IMR-90 (cell line): ENCODE results near the gene CLDN15. TPM values are rescaled to one million over a fixed set of nuclear protein-coding genes. Genes with fewer than 3 reads are reported as not detected.

Source experiments
- ATAC-seq: fragments of 200-7000 bp; cut with Tn5 transposase; 2 replicates; pipeline ENCODE4 v1.9.1; 2020; ENCODE audit warnings: low read depth, mild to moderate bottlenecking, moderate library complexity
- BruUV-seq: library from RNA; stranded (reverse); fragments of 400-500 nt; replicated peaks from 2 replicates; lab custom pipeline; 2021; lab: Mats Ljungman, UMichigan
- CTCF ChIA-PET: fragments of 300-600 bp; formaldehyde crosslinking; extraction: SDS; loops from one replicate; lab custom pipeline; 2021; ENCODE audit warnings: antibody characterized with exemption; lab: Yijun Ruan, JAX
- POLR2A ChIA-PET: fragments of 300-600 bp; sonication (Branson Sonifier 250); formaldehyde crosslinking; loops from one replicate; lab custom pipeline; 2022; ENCODE audit warnings: antibody characterized with exemption; ENCODE audit not compliant: unreplicated experiment; lab: Charles Lee
- DNase-seq: peaks from one replicate; pipeline ENCODE4 v3.0.0; 2013
- H2AFZ ChIP-seq: replicated peaks from 2 replicates; pipeline ENCODE3; 2013; ENCODE audit warnings: low read length, mild to moderate bottlenecking; ENCODE audit not compliant: poor library complexity
- H2AK5ac ChIP-seq: 2 replicates; pipeline ENCODE4 v1.6.1; 2013; ENCODE audit warnings: low read depth, low read length, inconsistent platforms
- H2AK9ac ChIP-seq: replicated peaks from 2 replicates; pipeline ENCODE3; 2013; ENCODE audit warnings: mild to moderate bottlenecking, low read depth, low read length, moderate library complexity; ENCODE audit not compliant: poor library complexity
- H2BK120ac ChIP-seq: 2 replicates; pipeline ENCODE4 v1.6.1; 2013; ENCODE audit warnings: low read depth, low read length, inconsistent platforms
- H2BK15ac ChIP-seq: 3 replicates; pipeline ENCODE4 v1.6.1; 2013; ENCODE audit warnings: low read depth, low read length, inconsistent platforms
- H2BK20ac ChIP-seq: 2 replicates; pipeline ENCODE4 v1.6.1; 2013; ENCODE audit warnings: low read depth, mild to moderate bottlenecking, inconsistent platforms, low read length, moderate library complexity
- H2BK5ac ChIP-seq: 2 replicates; pipeline ENCODE4 v1.6.1; 2013; ENCODE audit warnings: mild to moderate bottlenecking, low read depth, low read length, inconsistent platforms; ENCODE audit not compliant: poor library complexity, severe bottlenecking
- H3K14ac ChIP-seq: replicated peaks from 2 replicates; pipeline ENCODE4 v1.6.1; 2013; ENCODE audit warnings: low read depth, low read length, inconsistent platforms
- H3K18ac ChIP-seq: 2 replicates; pipeline ENCODE4 v1.6.1; 2013; ENCODE audit warnings: low read depth, low read length, control low read depth
- H3K23ac ChIP-seq: 2 replicates; pipeline ENCODE4 v1.6.1; 2013; ENCODE audit warnings: low read depth, low read length, inconsistent platforms
- H3K27ac ChIP-seq: 2 replicates; pipeline ENCODE4 v1.5.1; 2013; ENCODE audit warnings: mild to moderate bottlenecking, control low read depth, low read length; ENCODE audit not compliant: insufficient read depth
- H3K27me3 ChIP-seq: 2 replicates; pipeline ENCODE4 v1.6.1; 2013; ENCODE audit warnings: low read length; ENCODE audit not compliant: control insufficient read depth, insufficient read depth
- H3K36me3 ChIP-seq: 2 replicates; pipeline ENCODE4 v1.6.1; 2013; ENCODE audit warnings: low read length, mixed read lengths; ENCODE audit not compliant: control insufficient read depth, insufficient read depth
- H3K4ac ChIP-seq: 2 replicates; pipeline ENCODE4 v1.6.1; 2013; ENCODE audit warnings: low read depth, low read length, inconsistent platforms
- H3K4me1 ChIP-seq: 2 replicates; pipeline ENCODE4 v1.6.1; 2013; ENCODE audit warnings: low read length, mixed read lengths; ENCODE audit not compliant: control insufficient read depth, insufficient read depth
- H3K4me2 ChIP-seq: 2 replicates; pipeline ENCODE4 v1.6.1; 2013; ENCODE audit warnings: low read depth, mild to moderate bottlenecking, control low read depth, low read length, moderate library complexity
- H3K4me3 ChIP-seq: 2 replicates; pipeline ENCODE4 v1.5.1; 2013; ENCODE audit warnings: low read depth, mild to moderate bottlenecking, control low read depth, low read length, moderate library complexity; ENCODE audit not compliant: insufficient read depth
- H3K56ac ChIP-seq: 2 replicates; pipeline ENCODE4 v1.6.1; 2013; ENCODE audit warnings: low read length, inconsistent platforms; ENCODE audit not compliant: insufficient read depth; ENCODE audit errors: extremely low read depth
- H3K79me1 ChIP-seq, 2 experiments: 2 replicates each; pipeline ENCODE4 v1.6.1; 2013; ENCODE audit warnings: low read length in 2 of 2, inconsistent platforms in 1 of 2, low read depth in 1 of 2
- H3K9ac ChIP-seq: 2 replicates; pipeline ENCODE4 v1.6.1; 2013; ENCODE audit warnings: low read depth, low read length, control low read depth
- H3K9me1 ChIP-seq: 2 replicates; pipeline ENCODE4 v1.6.1; 2013; ENCODE audit warnings: low read length, inconsistent platforms; ENCODE audit not compliant: insufficient read depth
- H3K9me3 ChIP-seq: 2 replicates; pipeline ENCODE4 v1.6.1; 2013; ENCODE audit warnings: low read length; ENCODE audit not compliant: control insufficient read depth, insufficient read depth
- H4K20me1 ChIP-seq: 2 replicates; pipeline ENCODE4 v1.6.1; 2013; ENCODE audit warnings: low read length, inconsistent platforms; ENCODE audit not compliant: insufficient read depth
- H4K5ac ChIP-seq: 2 replicates; pipeline ENCODE4 v1.6.1; 2013; ENCODE audit warnings: mild to moderate bottlenecking, low read depth, low read length, control low read depth
- H4K8ac ChIP-seq, 2 experiments: 2 replicates each; pipeline ENCODE4 v1.6.1; 2013; ENCODE audit warnings: low read depth in 2 of 2, low read length in 2 of 2, control low read depth in 1 of 2, inconsistent platforms in 1 of 2
- H4K91ac ChIP-seq: 2 replicates; pipeline ENCODE4 v1.6.1; 2013; ENCODE audit warnings: low read depth, low read length, inconsistent platforms; ENCODE audit not compliant: insufficient read depth
- BHLHE40 ChIP-seq: fragments of 150-350 bp; IDR thresholded peaks from 2 replicates; pipeline ENCODE4 v1.6.1; 2016; ENCODE audit warnings: mild to moderate bottlenecking, low read depth, low read length
- CEBPB ChIP-seq: IDR thresholded peaks from 2 replicates; pipeline ENCODE4 v1.6.1; 2012; ENCODE audit warnings: low read depth, low read length, improper control_type of control experiment
- CHD1 ChIP-seq: IDR thresholded peaks from 2 replicates; pipeline ENCODE4 v1.6.1; 2012; ENCODE audit warnings: low read depth, low read length, improper control_type of control experiment
- FOS ChIP-seq: fragments of 150-350 bp; IDR thresholded peaks from 2 replicates; pipeline ENCODE4 v1.6.1; 2016; ENCODE audit warnings: low read depth, low read length
- MAFK ChIP-seq: IDR thresholded peaks from 2 replicates; pipeline ENCODE4 v1.6.1; 2012; ENCODE audit warnings: low read depth, low read length, improper control_type of control experiment
- MAZ ChIP-seq: IDR thresholded peaks from 2 replicates; pipeline ENCODE4 v1.6.1; 2012; ENCODE audit warnings: low read depth, mild to moderate bottlenecking, low read length, improper control_type of control experiment, moderate library complexity, borderline replicate concordance
- MXI1 ChIP-seq: IDR thresholded peaks from 2 replicates; pipeline ENCODE4 v1.6.1; 2012; ENCODE audit warnings: low read depth, mild to moderate bottlenecking, low read length, moderate library complexity, borderline replicate concordance
- POLR2A ChIP-seq: IDR thresholded peaks from 2 replicates; pipeline ENCODE4 v1.6.1; 2012; ENCODE audit warnings: mild to moderate bottlenecking, low read depth, low read length
- RAD21 ChIP-seq: IDR thresholded peaks from 2 replicates; pipeline ENCODE4 v1.6.1; 2012; ENCODE audit warnings: low read length, improper control_type of control experiment
- RCOR1 ChIP-seq: IDR thresholded peaks from 2 replicates; pipeline ENCODE4 v1.6.1; 2012; ENCODE audit warnings: mild to moderate bottlenecking, low read length, improper control_type of control experiment; ENCODE audit not compliant: insufficient replicate concordance
- RFX5 ChIP-seq: IDR thresholded peaks from 2 replicates; pipeline ENCODE4 v1.8.0; 2012; ENCODE audit warnings: low read depth, mild to moderate bottlenecking, low read length, moderate library complexity
- WGBS, 2 experiments: methylation state at CpG; one replicate each; pipeline versions ENCODE4 v1.1.5 to v1.1.7; 2013; ENCODE audit warnings: missing lambda C conversion rate in 2 of 2; ENCODE audit not compliant: insufficient read length in 1 of 2; ENCODE audit errors: extremely low coverage in 2 of 2; 5-methylcytosine and 5-hydroxymethylcytosine counted together
- dilution Hi-C: fragments of 300-500 bp; cut with HindIII; formaldehyde crosslinking; loops from one replicate; pipeline ENCODE4 v1.14.3; 2018; ENCODE audit warnings: low sequenced_read_pairs; ENCODE audit not compliant: unreplicated experiment
- in situ Hi-C: fragments of 300-500 bp; cut with MboI; formaldehyde crosslinking; loops from 3 replicates; pipeline ENCODE4 v1.14.3; 2019; ENCODE audit warnings: low sequenced_read_pairs, inconsistent platforms, mixed read lengths
- intact Hi-C: fragments of 100-400 bp; cut with micrococcal nuclease; formaldehyde crosslinking; loops from 2 replicates; pipeline ENCODE4 v1.10.0; 2022
- polyA plus RNA-seq, 3 experiments: library from polyadenylated mRNA; depleted of rRNA; stranded (reverse); fragments of >200 nt; gene quantifications; 2 replicates each; pipeline ENCODE4 v1.2.3, GENCODE V29; 2012; ENCODE audit warnings: low replicate concordance in 1 of 3
- total RNA-seq: library from RNA; depleted of rRNA; stranded (reverse); fragments of >200 nt; gene quantifications from 2 replicates; pipeline ENCODE4 v1.2.3, GENCODE V29; 2012
- TF ChIP-seq, protein P1 (sequence below): fragments of 150-350 bp; IDR thresholded peaks from 2 replicates; pipeline ENCODE4 v1.6.1; 2017; ENCODE audit warnings: mild to moderate bottlenecking, antibody characterized with exemption, low read length, low read depth
- TF ChIP-seq, protein P2 (sequence below): fragments of 150-350 bp; IDR thresholded peaks from 2 replicates; pipeline ENCODE4 v1.6.1; 2016; ENCODE audit warnings: low read depth, mild to moderate bottlenecking, low read length, moderate library complexity, borderline replicate concordance

The CLDN15 gene
- total and polyA plus RNA-seq, 2 of the 4 experiments (the other 2 are of a cell fraction), result 0.72 to 5.4 TPM

DNA sequence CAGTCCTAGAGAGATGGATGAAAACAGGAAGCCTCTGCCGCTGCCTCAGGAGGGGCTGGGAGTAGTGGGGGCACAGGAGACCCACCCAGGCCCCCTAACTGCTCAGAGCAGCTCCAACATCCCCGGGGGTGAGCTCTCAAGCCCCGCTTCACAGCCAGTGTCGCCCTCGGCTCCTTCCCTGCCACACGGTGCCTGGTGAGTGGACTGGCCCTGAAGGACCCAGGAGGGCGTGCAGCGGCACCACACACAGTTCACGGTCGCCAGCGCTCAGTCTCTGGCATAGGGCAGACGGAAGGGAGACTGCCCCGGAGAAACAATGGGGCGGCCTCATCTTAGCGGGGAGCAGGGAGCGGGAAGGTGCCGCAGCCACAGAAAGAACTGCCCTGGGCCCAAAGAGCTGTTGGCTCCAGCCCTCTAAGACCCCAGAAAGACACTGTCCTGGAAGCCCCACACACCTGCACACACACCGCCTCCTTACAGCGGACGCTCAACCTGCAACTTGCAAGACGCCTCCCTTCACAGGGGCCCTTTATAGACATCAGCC, 1.2 kb downstream of the CLDN15 start (continued):
- TF ChIP-seq RFX5 (no peak), CHD1 (no peak), BHLHE40 (no peak), CEBPB (no peak)
- TF ChIP-seq, protein P1, sequence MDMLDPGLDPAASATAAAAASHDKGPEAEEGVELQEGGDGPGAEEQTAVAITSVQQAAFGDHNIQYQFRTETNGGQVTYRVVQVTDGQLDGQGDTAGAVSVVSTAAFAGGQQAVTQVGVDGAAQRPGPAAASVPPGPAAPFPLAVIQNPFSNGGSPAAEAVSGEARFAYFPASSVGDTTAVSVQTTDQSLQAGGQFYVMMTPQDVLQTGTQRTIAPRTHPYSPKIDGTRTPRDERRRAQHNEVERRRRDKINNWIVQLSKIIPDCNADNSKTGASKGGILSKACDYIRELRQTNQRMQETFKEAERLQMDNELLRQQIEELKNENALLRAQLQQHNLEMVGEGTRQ, result no peak

DNA sequence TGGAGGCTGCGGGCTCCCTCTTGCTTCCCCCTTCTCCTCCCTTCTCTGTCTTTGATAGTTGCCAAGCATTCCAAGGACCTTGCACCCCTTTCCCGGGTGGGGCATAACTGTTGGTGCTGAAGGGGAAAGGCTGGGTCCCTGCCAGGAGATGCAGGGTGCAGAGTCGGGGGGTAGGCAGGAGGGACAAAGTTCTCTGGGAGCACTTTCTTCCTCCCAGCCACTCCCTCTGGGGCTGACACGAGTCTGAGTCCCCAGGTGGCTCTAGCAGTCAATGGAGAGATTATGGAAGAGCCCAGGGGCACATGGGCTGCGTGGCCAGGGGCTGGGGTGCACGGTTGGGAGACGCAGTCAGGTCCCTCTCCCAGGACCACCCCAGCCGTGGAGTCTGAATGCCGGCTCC, 2.1 kb downstream of the CLDN15 start:
- peaks cover 8% of the 10 kb centered on the region for H3K4me1 ChIP-seq
- no peak for TF ChIP-seq MAFK
- TF ChIP-seq FOS, result no peak
- no peak for TF ChIP-seq MAZ
- TF ChIP-seq, protein P2, sequence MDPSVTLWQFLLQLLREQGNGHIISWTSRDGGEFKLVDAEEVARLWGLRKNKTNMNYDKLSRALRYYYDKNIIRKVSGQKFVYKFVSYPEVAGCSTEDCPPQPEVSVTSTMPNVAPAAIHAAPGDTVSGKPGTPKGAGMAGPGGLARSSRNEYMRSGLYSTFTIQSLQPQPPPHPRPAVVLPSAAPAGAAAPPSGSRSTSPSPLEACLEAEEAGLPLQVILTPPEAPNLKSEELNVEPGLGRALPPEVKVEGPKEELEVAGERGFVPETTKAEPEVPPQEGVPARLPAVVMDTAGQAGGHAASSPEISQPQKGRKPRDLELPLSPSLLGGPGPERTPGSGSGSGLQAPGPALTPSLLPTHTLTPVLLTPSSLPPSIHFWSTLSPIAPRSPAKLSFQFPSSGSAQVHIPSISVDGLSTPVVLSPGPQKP, result no peak
- no peak for TF ChIP-seq POLR2A
- TF ChIP-seq RCOR1, result no peak
- TF ChIP-seq, protein P1, result no peak
- no peak for TF ChIP-seq MXI1
- no peak for TF ChIP-seq RAD21
- no peak for TF ChIP-seq CHD1
- no peak for TF ChIP-seq CEBPB

More for the DNA sequence above, 2.1 kb downstream of the CLDN15 start:
- dilution Hi-C loops, result no loop called here
- Histone ChIP-seq H3K18ac (no peak overlapping the region), H4K5ac (no peak overlapping the region), H2BK15ac (no peak overlapping the region), H3K56ac (no peak overlapping the region), H3K36me3 (peaks cover 33% of the 10 kb centered on the region), H3K4me3 (no peak overlapping the region), H3K27me3 (no peaks in the 10 kb centered on the region), H3K9me3 (no peaks in the 10 kb centered on the region), H2AFZ (no peak overlapping the region), H2BK20ac (no peak overlapping the region), H3K4ac (no peak overlapping the region), H2AK9ac (peak overlapping the region; percentile 42), H4K8ac (no peak overlapping the region), H2BK120ac (no peak overlapping the region), H2BK5ac (no peak overlapping the region), H2AK5ac (no peak overlapping the region), H4K91ac (no peak overlapping the region), H4K20me1 (peaks cover 12% of the 10 kb centered on the region), H3K79me1 (peaks cover 0 to 19% of the 10 kb centered on the region in 2 experiments; a peak in 2 of 4 replicates), H3K9ac (no peak overlapping the region), H3K14ac (no peak overlapping the region), H3K27ac (no peak overlapping the region), H3K9me1 (peaks cover 4% of the 10 kb centered on the region), H3K23ac (no peak overlapping the region), H3K4me2 (no peak overlapping the region)
- ATAC-seq (no peak), DNase-seq (no peak)
- in situ Hi-C loops, result no loop called here
- WGBS, 2 experiments, result no CpG with 5 or more reads among the region's 9 CpGs
- CTCF ChIA-PET, result interaction anchor here (0.6 kb wide), 1 partner anchor 434 kb away, joined by 5 read pairs; no protein-coding TSS in a partner anchor
- BruUV-seq, result no TSS peak
- POLR2A ChIA-PET, result no interaction called here
- intact Hi-C loops, result no loop called here
